K562 (cell line): ENCODE data around the gene HPDL. TPM values are rescaled to one million over a fixed set of nuclear protein-coding genes. Genes with fewer than 3 reads are reported as not detected.
A peak's percentile ranks its signal among the peaks of the same experiment; 100 is the strongest.

Experiments
- FOXM1 ChIP-seq, 2 experiments: fragments of 450-650 bp in 1 of 2; sonication (generic) in 1 of 2; formaldehyde crosslinking in 1 of 2; IDR thresholded peaks; 2 replicates each; pipeline versions ENCODE4 v1.6.1 to v1.9.0; 2017 to 2022; ENCODE audit warnings: low read depth in 2 of 2, mild to moderate bottlenecking in 2 of 2, missing genetic modification reagents in 1 of 2, moderate library complexity in 1 of 2
- HDAC3 ChIP-seq: fragments of 450-650 bp; IDR thresholded peaks from 2 replicates; pipeline ENCODE4 v1.6.1; 2018; ENCODE audit warnings: borderline replicate concordance, mild to moderate bottlenecking, moderate library complexity; ENCODE audit not compliant: partially characterized antibody
- HDGF ChIP-seq: fragments of 450-650 bp; IDR thresholded peaks from 2 replicates; pipeline ENCODE4 v1.6.1; 2016
- IFI16 ChIP-seq: fragments of 250-450 bp; sonication (Bioruptor Pico); IDR thresholded peaks from 2 replicates; pipeline ENCODE4 v2.1.2; 2022; ENCODE audit warnings: mild to moderate bottlenecking, inconsistent platforms
- MCM3 ChIP-seq: fragments of 450-650 bp; IDR thresholded peaks from 2 replicates; pipeline ENCODE4 v1.6.1; 2016
- NFIX ChIP-seq: fragments of 250-450 bp; sonication (Bioruptor Pico); IDR thresholded peaks from 2 replicates; pipeline ENCODE4 v1.4.0; 2020; ENCODE audit warnings: low read depth, mild to moderate bottlenecking, moderate library complexity
- NUFIP1 ChIP-seq: fragments of 450-650 bp; IDR thresholded peaks from 2 replicates; pipeline ENCODE4 v1.6.1; 2018; ENCODE audit not compliant: partially characterized antibody
- POLR2B ChIP-seq: fragments of 450-650 bp; IDR thresholded peaks from 2 replicates; pipeline ENCODE4 v1.6.1; 2018; ENCODE audit warnings: low read depth; ENCODE audit not compliant: partially characterized antibody
- POLR2H ChIP-seq: IDR thresholded peaks from 2 replicates; pipeline ENCODE4 v1.6.1; 2016; ENCODE audit warnings: missing genetic modification characterization, low read depth, mild to moderate bottlenecking, control low read depth, missing compliant biosample characterization, moderate library complexity
- RBFOX2 ChIP-seq: fragments of 200-400 bp; formaldehyde crosslinking; IDR thresholded peaks from 2 replicates; pipeline ENCODE4 v1.6.1; 2017; ENCODE audit warnings: low read depth, mild to moderate bottlenecking, low read length, moderate library complexity
- RUNX1 ChIP-seq: sonication (generic); IDR thresholded peaks from 2 replicates; pipeline ENCODE4 v1.6.1; 2016; ENCODE audit warnings: antibody characterized with exemption, low read depth
- SMAD3 ChIP-seq: fragments of 450-650 bp; formaldehyde crosslinking; conservative IDR thresholded peaks from 2 replicates; pipeline ENCODE4 v1.4.0; 2020; ENCODE audit warnings: mild to moderate bottlenecking
- SMAD4 ChIP-seq: fragments of 250-450 bp; sonication (Bioruptor Pico); conservative IDR thresholded peaks from 2 replicates; pipeline ENCODE4 v1.8.0; 2021; ENCODE audit warnings: inconsistent platforms, mild to moderate bottlenecking, moderate library complexity
- STAT5A ChIP-seq: IDR thresholded peaks from 2 replicates; pipeline ENCODE4 v1.6.1; 2012; ENCODE audit warnings: low read length, inconsistent platforms, borderline replicate concordance
- THRAP3 ChIP-seq: fragments of 450-650 bp; IDR thresholded peaks from 2 replicates; pipeline ENCODE4 v1.6.1; 2016; ENCODE audit warnings: mild to moderate bottlenecking, inconsistent platforms, borderline replicate concordance
- XRCC5 ChIP-seq: fragments of 200-400 bp; formaldehyde crosslinking; IDR thresholded peaks from 2 replicates; pipeline ENCODE4 v1.6.1; 2017; ENCODE audit warnings: low read depth, mild to moderate bottlenecking, low read length
- ZNF253 ChIP-seq: fragments of 250-450 bp; sonication (Bioruptor Pico); conservative IDR thresholded peaks from 2 replicates; pipeline ENCODE4 v1.6.1; 2021; ENCODE audit warnings: mild to moderate bottlenecking
- ZNF263 ChIP-seq: sonication (generic); formaldehyde crosslinking; IDR thresholded peaks from 2 replicates; pipeline ENCODE4 v1.8.0; 2022; ENCODE audit warnings: mild to moderate bottlenecking, missing genetic modification reagents, borderline replicate concordance
- ZNF274 ChIP-seq: IDR thresholded peaks from 2 replicates; pipeline ENCODE4 v1.6.1; 2011; ENCODE audit warnings: low read depth, mild to moderate bottlenecking, low read length, moderate library complexity, borderline replicate concordance
- ZNF354B ChIP-seq: fragments of 250-450 bp; sonication (Bioruptor Pico); IDR thresholded peaks from 2 replicates; pipeline ENCODE4 v1.4.0; 2020
- ZNF431 ChIP-seq: sonication (generic); formaldehyde crosslinking; IDR thresholded peaks from 2 replicates; pipeline ENCODE4 v1.8.0; 2022; ENCODE audit warnings: mild to moderate bottlenecking, missing genetic modification reagents
- ZNF696 ChIP-seq: fragments of 250-450 bp; sonication (Bioruptor Pico); conservative IDR thresholded peaks from 2 replicates; pipeline ENCODE4 v1.4.0; 2020; ENCODE audit warnings: mild to moderate bottlenecking, moderate library complexity
- ZNF79 ChIP-seq: fragments of 250-450 bp; sonication (Bioruptor Pico); IDR thresholded peaks from 2 replicates; pipeline ENCODE4 v1.4.0; 2020; ENCODE audit warnings: low read depth, mild to moderate bottlenecking, moderate library complexity
- polyA plus RNA-seq, 8 experiments: library from polyadenylated mRNA; depleted of rRNA in 4 of 8; stranded (reverse) in 5 of 8; unstranded in 3 of 8; fragments of >200 nt; fragmentation: Nextera tagmentation in 2 of 8; fragmentation: Illumina TruSeq in 1 of 8; extraction: Ambion mirVana in 2 of 8; extraction: Trizol in 1 of 8; gene quantifications; 2 replicates each; pipeline versions ENCODE4 v1.2.1 to v1.2.3, GENCODE V29; 2011 to 2014; ENCODE audit warnings: inconsistent platforms in 1 of 8, missing spikeins in 1 of 8
- total RNA-seq, 7 experiments: library from RNA; depleted of rRNA in 6 of 7; stranded (reverse); fragments of >200 nt in 6 of 7; fragmentation: Illumina TruSeq in 2 of 7; extraction: Trizol in 2 of 7; gene quantifications; 2 replicates each; pipeline versions ENCODE4 v1.2.1 to v1.2.3, GENCODE V29; 2011 to 2021; ENCODE audit warnings: low replicate concordance in 1 of 7
- TF ChIP-seq, protein P1 (sequence below): sonication (generic); formaldehyde crosslinking; IDR thresholded peaks from 2 replicates; pipeline ENCODE4 v1.8.1; 2022; ENCODE audit warnings: missing genetic modification reagents
- TF ChIP-seq, protein P2 (sequence below): fragments of 250-450 bp; sonication (Bioruptor Pico); IDR thresholded peaks from 2 replicates; pipeline ENCODE4 v1.5.0; 2020; ENCODE audit warnings: mild to moderate bottlenecking
- TF ChIP-seq, protein P3 (sequence below): fragments of 450-650 bp; IDR thresholded peaks from 2 replicates; pipeline ENCODE4 v1.6.1; 2014; ENCODE audit warnings: low read depth, mild to moderate bottlenecking, moderate library complexity, borderline replicate concordance

Gene HPDL
- total and polyA plus RNA-seq, 9 of the 15 experiments (the other 6 are each of a cell fraction or from before 2014, with no cell fraction given) = not detected

DNA sequence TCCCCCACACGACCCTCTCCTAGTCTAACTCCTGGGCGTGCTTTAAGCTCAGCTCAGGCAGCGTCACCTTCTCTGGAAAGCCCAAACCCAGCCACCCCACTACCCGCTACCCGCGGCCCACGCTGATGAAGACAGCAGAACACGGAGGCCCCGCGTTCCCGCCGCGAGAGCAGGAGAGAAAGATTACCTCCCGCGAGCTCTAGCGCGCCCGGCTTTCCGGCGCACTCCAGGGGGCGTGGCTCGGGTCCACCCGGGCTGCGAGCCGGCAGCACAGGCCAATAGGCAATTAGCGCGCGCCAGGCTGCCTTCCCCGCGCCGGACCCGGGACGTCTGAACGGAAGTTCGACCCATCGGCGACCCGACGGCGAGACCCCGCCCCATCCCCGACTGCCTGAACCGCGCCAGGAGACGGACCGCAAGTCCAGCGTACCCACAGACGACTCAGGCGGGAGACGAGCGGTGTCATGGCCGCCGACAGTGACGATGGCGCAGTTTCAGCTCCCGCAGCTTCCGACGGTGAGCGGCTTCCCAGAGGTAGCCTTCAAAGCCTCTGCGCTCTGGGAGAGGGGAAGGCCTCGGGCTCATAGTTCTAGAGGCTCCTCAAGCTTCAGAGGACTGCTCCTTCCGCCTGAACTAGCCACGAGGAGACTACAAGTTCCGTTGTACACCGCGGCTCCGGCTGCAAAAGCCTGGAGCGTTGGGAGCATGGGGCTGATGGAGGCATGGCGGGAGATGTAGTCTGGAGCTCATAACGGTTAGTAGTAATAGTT lies 13.3 kb downstream of the HPDL start, which contains the start of the genes MUTYH and TOE1 (continued):
- TF ChIP-seq POLR2H (tag) (peak; percentile 96), MCM3 (no peak), NFIX (no peak), SMAD3 (CRISPR knock-in tag) (no peak), HDGF (0 out of 2 replicates have a peak, but pooled peaks have one; percentile 36), ZNF431 (CRISPR knock-in tag) (peak; percentile 62; the same call in 1 of the 2 replicates), ZNF696 (CRISPR knock-in tag) (no peak), ZNF263 (CRISPR knock-in tag) (peak; percentile 56; the same call in 1 of the 2 replicates), POLR2B (peak; percentile 96), IFI16 (CRISPR knock-in tag) (no peak), ZNF79 (CRISPR knock-in tag) (no peak), ZNF354B (CRISPR knock-in tag) (no peak), THRAP3 (no peak), SMAD4 (peak; percentile 93), RUNX1 (no peak), ZNF274 (no peak), ZNF253 (no peak), XRCC5 (no peak; the same call in 1 of the 2 replicates), STAT5A (no peak), FOXM1 (IDR thresholded peaks at IDR 0.05; ENCODE audit: low read depth) (peak; percentile 11; the same call in 1 of the 2 replicates), FOXM1 (CRISPR knock-in tag; IDR thresholded peaks at IDR 0.05; ENCODE audit: low read depth) (no peak; the same call in 1 of the 2 replicates), RBFOX2 (peak; percentile 99), HDAC3 (no peak), NUFIP1 (no peak)
- TF ChIP-seq, protein P1, sequence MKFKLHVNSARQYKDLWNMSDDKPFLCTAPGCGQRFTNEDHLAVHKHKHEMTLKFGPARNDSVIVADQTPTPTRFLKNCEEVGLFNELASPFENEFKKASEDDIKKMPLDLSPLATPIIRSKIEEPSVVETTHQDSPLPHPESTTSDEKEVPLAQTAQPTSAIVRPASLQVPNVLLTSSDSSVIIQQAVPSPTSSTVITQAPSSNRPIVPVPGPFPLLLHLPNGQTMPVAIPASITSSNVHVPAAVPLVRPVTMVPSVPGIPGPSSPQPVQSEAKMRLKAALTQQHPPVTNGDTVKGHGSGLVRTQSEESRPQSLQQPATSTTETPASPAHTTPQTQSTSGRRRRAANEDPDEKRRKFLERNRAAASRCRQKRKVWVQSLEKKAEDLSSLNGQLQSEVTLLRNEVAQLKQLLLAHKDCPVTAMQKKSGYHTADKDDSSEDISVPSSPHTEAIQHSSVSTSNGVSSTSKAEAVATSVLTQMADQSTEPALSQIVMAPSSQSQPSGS = no peak
- TF ChIP-seq, protein P2, sequence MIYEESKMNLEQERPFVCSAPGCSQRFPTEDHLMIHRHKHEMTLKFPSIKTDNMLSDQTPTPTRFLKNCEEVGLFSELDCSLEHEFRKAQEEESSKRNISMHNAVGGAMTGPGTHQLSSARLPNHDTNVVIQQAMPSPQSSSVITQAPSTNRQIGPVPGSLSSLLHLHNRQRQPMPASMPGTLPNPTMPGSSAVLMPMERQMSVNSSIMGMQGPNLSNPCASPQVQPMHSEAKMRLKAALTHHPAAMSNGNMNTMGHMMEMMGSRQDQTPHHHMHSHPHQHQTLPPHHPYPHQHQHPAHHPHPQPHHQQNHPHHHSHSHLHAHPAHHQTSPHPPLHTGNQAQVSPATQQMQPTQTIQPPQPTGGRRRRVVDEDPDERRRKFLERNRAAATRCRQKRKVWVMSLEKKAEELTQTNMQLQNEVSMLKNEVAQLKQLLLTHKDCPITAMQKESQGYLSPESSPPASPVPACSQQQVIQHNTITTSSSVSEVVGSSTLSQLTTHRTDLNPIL (CRISPR knock-in tag) = 0 out of 2 replicates have a peak, but pooled peaks have one; percentile 22
- TF ChIP-seq, protein P3, sequence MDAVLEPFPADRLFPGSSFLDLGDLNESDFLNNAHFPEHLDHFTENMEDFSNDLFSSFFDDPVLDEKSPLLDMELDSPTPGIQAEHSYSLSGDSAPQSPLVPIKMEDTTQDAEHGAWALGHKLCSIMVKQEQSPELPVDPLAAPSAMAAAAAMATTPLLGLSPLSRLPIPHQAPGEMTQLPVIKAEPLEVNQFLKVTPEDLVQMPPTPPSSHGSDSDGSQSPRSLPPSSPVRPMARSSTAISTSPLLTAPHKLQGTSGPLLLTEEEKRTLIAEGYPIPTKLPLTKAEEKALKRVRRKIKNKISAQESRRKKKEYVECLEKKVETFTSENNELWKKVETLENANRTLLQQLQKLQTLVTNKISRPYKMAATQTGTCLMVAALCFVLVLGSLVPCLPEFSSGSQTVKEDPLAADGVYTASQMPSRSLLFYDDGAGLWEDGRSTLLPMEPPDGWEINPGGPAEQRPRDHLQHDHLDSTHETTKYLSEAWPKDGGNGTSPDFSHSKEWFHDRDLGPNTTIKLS = peak; percentile 91
